ENCODE measurements around the gene TAAR8.
"Not testable (repeated sequence)": the region's sequence is repeated elsewhere in the genome, so short reads cannot be mapped to it uniquely, and the experiment has no call there.

The TAAR8 gene

GRCh38 chr6:132600900-132601299, 48.4 kb downstream of the TAAR8 start:
- in situ Hi-C loops (cut with MboI; ENCODE audit: low pct_unique_long_range_greater_than_20kb, low sequenced_read_pairs) = not testable (repeated sequence)

More at GRCh38 chr6:132600900-132601299, 48.4 kb downstream of the TAAR8 start:
- DNase-seq = not testable (repeated sequence)

Data from KBM-7 (cell line).